HCT116 (cell line): Measurements from ENCODE around the gene STAC2. TPM values are rescaled to one million over a fixed set of nuclear protein-coding genes. Genes with fewer than 3 reads are reported as not detected.

ENCODE experiments used
- ATAC-seq: fragments of 200-7000 bp; cut with Tn5 transposase; 2 replicates; pipeline ENCODE4 v1.9.1; 2020; ENCODE audit warnings: mild to moderate bottlenecking, moderate library complexity
- BruUV-seq: library from RNA; stranded (reverse); fragments of 400-500 nt; replicated peaks from 2 replicates; lab custom pipeline; 2021; lab: Mats Ljungman, UMichigan
- CTCF ChIA-PET: fragments of 300-600 bp; sonication (Branson Sonifier 250); formaldehyde crosslinking; loops from one replicate; lab custom pipeline; 2021; ENCODE audit warnings: antibody characterized with exemption; lab: Charles Lee
- POLR2A ChIA-PET: fragments of 300-600, 350-600 bp; sonication (Branson Sonifier 250); formaldehyde crosslinking; loops from one replicate; lab custom pipeline; 2021; ENCODE audit warnings: antibody characterized with exemption; lab: Charles Lee
- RAD21 ChIA-PET, 2 experiments: fragments of 300-600 bp; sonication (Branson Sonifier 250); formaldehyde crosslinking; loops; one replicate each; lab custom pipeline; 2023; ENCODE audit warnings: low total read pairs in 2 of 2; ENCODE audit not compliant: uncharacterized antibody in 2 of 2, unreplicated experiment in 2 of 2, low non-redundant PET in 1 of 2; lab: Charles Lee
- DNase-seq: peaks from one replicate; pipeline ENCODE4 v3.0.0-alpha.2; 2010; ENCODE audit warnings: low read depth, low spot score
- H2AFZ ChIP-seq: fragments of 200-600 bp; shearing (Covaris generic), sonication (generic); 2 replicates; pipeline ENCODE4 v1.6.1; 2017; ENCODE audit warnings: low read depth, mixed run types, mixed read lengths, antibody characterized with exemption, low read length; ENCODE audit not compliant: poor library complexity, severe bottlenecking
- H3K27ac ChIP-seq: 2 replicates; pipeline ENCODE4 v1.5.1; 2012; ENCODE audit warnings: low read depth, low read length
- H3K27me3 ChIP-seq: fragments of 200-600 bp; sonication (generic); 2 replicates; pipeline ENCODE4 v1.6.1; 2016; ENCODE audit warnings: mixed run types, low read length, mixed read lengths; ENCODE audit not compliant: insufficient read depth
- H3K36me3 ChIP-seq, 2 experiments: fragments of 200-500 bp in 1 of 2; fragments of 200-600 bp in 1 of 2; sonication (Bioruptor generic) in 1 of 2; sonication (generic) in 1 of 2; 2 replicates each; pipeline versions ENCODE4 v1.5.1 to v1.6.1; 2014 to 2016; ENCODE audit warnings: low read length in 2 of 2, inconsistent platforms in 1 of 2, mixed read lengths in 1 of 2, mixed run types in 1 of 2; ENCODE audit not compliant: insufficient read depth in 2 of 2, control insufficient read depth in 1 of 2
- H3K4me1 ChIP-seq, 2 experiments: fragments of 200-600 bp in 1 of 2; sonication (generic) in 1 of 2; 2 replicates each; pipeline versions ENCODE4 v1.5.1 to v1.6.1; 2012 to 2017; ENCODE audit warnings: low read length in 2 of 2, inconsistent platforms in 1 of 2, mild to moderate bottlenecking in 1 of 2, mixed read lengths in 1 of 2, mixed run types in 1 of 2, moderate library complexity in 1 of 2; ENCODE audit not compliant: insufficient read depth in 2 of 2, control insufficient read depth in 1 of 2
- H3K4me2 ChIP-seq: fragments of 200-600 bp; sonication (generic); 2 replicates; pipeline ENCODE4 v1.6.1; 2017; ENCODE audit warnings: mixed run types, low read length, mixed read lengths
- H3K4me3 ChIP-seq, 2 experiments: fragments of 200-600 bp in 1 of 2; sonication (generic) in 1 of 2; replicated peaks in 1 of 2; 2 replicates each; pipeline ENCODE4 v1.5.1; 2011 to 2016; ENCODE audit warnings: low read length in 2 of 2, control low read depth in 1 of 2, low read depth in 1 of 2, mild to moderate bottlenecking in 1 of 2, mixed read lengths in 1 of 2, mixed run types in 1 of 2
- H3K79me2 ChIP-seq: fragments of 200-600 bp; sonication (generic); 2 replicates; pipeline ENCODE4 v1.6.1; 2017; ENCODE audit warnings: mild to moderate bottlenecking, mixed run types, low read length, moderate library complexity, mixed read lengths; ENCODE audit not compliant: insufficient read depth
- H3K9ac ChIP-seq: fragments of 200-600 bp; sonication (generic); 2 replicates; pipeline ENCODE4 v1.6.1; 2016; ENCODE audit warnings: low read length, mixed read lengths
- H3K9me2 ChIP-seq: fragments of 200-600 bp; sonication (generic), shearing (Covaris generic); 2 replicates; pipeline ENCODE4 v1.6.1; 2017; ENCODE audit warnings: mixed run types, mild to moderate bottlenecking, moderate library complexity; ENCODE audit not compliant: insufficient read depth
- H3K9me3 ChIP-seq, 2 experiments: fragments of 200-500 bp in 1 of 2; fragments of 200-600 bp in 1 of 2; sonication (Bioruptor generic) in 1 of 2; sonication (generic) in 1 of 2; 2 replicates each; pipeline ENCODE4 v1.6.1; 2014 to 2017; ENCODE audit warnings: low read length in 2 of 2, mixed read lengths in 2 of 2, inconsistent platforms in 1 of 2, low read depth in 1 of 2, mild to moderate bottlenecking in 1 of 2, mixed run types in 1 of 2, moderate library complexity in 1 of 2; ENCODE audit not compliant: control insufficient read depth in 1 of 2, insufficient read depth in 1 of 2
- H4K20me1 ChIP-seq: fragments of 200-600 bp; sonication (generic), shearing (Covaris generic); 2 replicates; pipeline ENCODE4 v1.6.1; 2017; ENCODE audit warnings: mixed run types, mild to moderate bottlenecking, moderate library complexity; ENCODE audit not compliant: insufficient read depth
- ATF3 ChIP-seq: IDR thresholded peaks from 2 replicates; pipeline ENCODE4 v1.6.1; 2012
- CTCF ChIP-seq, 3 experiments: fragments of 200-600 bp in 1 of 3; sonication (generic) in 1 of 3; IDR thresholded peaks in 2 of 3; conservative IDR thresholded peaks in 1 of 3; 2 replicates each; pipeline ENCODE4 v1.5.1; 2012 to 2017; ENCODE audit warnings: low read depth in 2 of 3, low read length in 2 of 3, antibody characterized with exemption in 1 of 3, borderline replicate concordance in 1 of 3, control low read depth in 1 of 3, mild to moderate bottlenecking in 1 of 3, mixed read lengths in 1 of 3, mixed run types in 1 of 3, moderate library complexity in 1 of 3; ENCODE audit not compliant: insufficient read depth in 1 of 3
- ELF1 ChIP-seq: IDR thresholded peaks from 2 replicates; pipeline ENCODE4 v1.6.1; 2012; ENCODE audit warnings: low read depth, borderline replicate concordance
- EZH2 ChIP-seq: fragments of 200-600 bp; sonication (generic); IDR thresholded peaks from 2 replicates; pipeline ENCODE4 v1.6.1; 2017; ENCODE audit warnings: antibody characterized with exemption, mixed run types
- EZH2phosphoT487 ChIP-seq: fragments of 200-600 bp; IDR thresholded peaks from 2 replicates; pipeline ENCODE4 v1.6.1; 2018; ENCODE audit warnings: antibody characterized with exemption, borderline replicate concordance
- FOSL1 ChIP-seq: IDR thresholded peaks from 2 replicates; pipeline ENCODE4 v1.6.1; 2012; ENCODE audit warnings: low read depth
- JUND ChIP-seq: IDR thresholded peaks from 2 replicates; pipeline ENCODE4 v1.6.1; 2012
- MAX ChIP-seq: IDR thresholded peaks from 2 replicates; pipeline ENCODE4 v1.6.1; 2012
- POLR2AphosphoS5 ChIP-seq: IDR thresholded peaks from 2 replicates; pipeline ENCODE4 v1.6.1; 2011; ENCODE audit warnings: mild to moderate bottlenecking, low read depth, low read length, moderate library complexity
- RAD21 ChIP-seq: IDR thresholded peaks from 2 replicates; pipeline ENCODE4 v1.6.1; 2012; ENCODE audit warnings: low read depth, mild to moderate bottlenecking
- SIN3A ChIP-seq: IDR thresholded peaks from 2 replicates; pipeline ENCODE4 v1.6.1; 2012; ENCODE audit warnings: low read depth
- SP1 ChIP-seq: IDR thresholded peaks from 2 replicates; pipeline ENCODE4 v1.6.1; 2012; ENCODE audit warnings: low read depth
- SRF ChIP-seq: IDR thresholded peaks from 2 replicates; pipeline ENCODE4 v1.6.1; 2012; ENCODE audit warnings: low read depth
- ZFX ChIP-seq: fragments of 450-650 bp; IDR thresholded peaks from 2 replicates; pipeline ENCODE4 v1.6.1; 2017
- ZNF274 ChIP-seq: fragments of 200-500 bp; sonication (Bioruptor generic); IDR thresholded peaks from 2 replicates; pipeline ENCODE4 v1.6.1; 2014; ENCODE audit warnings: mild to moderate bottlenecking, low read depth, low read length, inconsistent platforms
- intact Hi-C: fragments of 100-400 bp; cut with micrococcal nuclease; formaldehyde crosslinking; loops from 2 replicates; pipeline ENCODE4 v1.10.0; 2022
- total RNA-seq: library from RNA; stranded (reverse); gene quantifications from one replicate; pipeline ENCODE4 v1.2.1, GENCODE V29; 2021; ENCODE audit not compliant: unreplicated experiment

STAC2 gene
- total RNA-seq, 1 experiment from 2014 or later = not detected

GRCh38 chr17:39175695-39176093 lies 50.1 kb downstream of the STAC2 start:
- Histone ChIP-seq H3K4me2 (no peak overlapping the region), H3K9ac (no peak overlapping the region), H3K27ac (no peak overlapping the region), H3K79me2 (no peaks in the 10 kb centered on the region), H2AFZ (no peak overlapping the region), H3K27me3 (no peaks in the 10 kb centered on the region), H3K9me2 (no peaks in the 10 kb centered on the region), H3K9me3 (no peaks in the 10 kb centered on the region), H4K20me1 (no peaks in the 10 kb centered on the region), H3K4me3 (no peak overlapping the region), H3K36me3 (peaks cover 3 to 5% of the 10 kb centered on the region in 2 experiments; a peak in 2 of 4 replicates), H3K4me1 (peaks cover 5 to 27% of the 10 kb centered on the region in 2 experiments; a peak in 3 of 4 replicates)
- ChIA-PET RAD21 (interaction anchor here in 1 of 2 experiments (1.3 kb wide), 1 partner anchor 23 kb away, joined by 3 read pairs; no protein-coding TSS in a partner anchor), POLR2A (no interaction called here), CTCF (interaction anchor here (1.1 to 3.4 kb wide), 10 partner anchors 8 to 243 kb away, joined by 3 to 62 read pairs (median 6); partner anchors contain the start of genes ARL5C and RPL19)
- DNase-seq = no peak
- no peak for TF ChIP-seq POLR2AphosphoS5
- no peak for TF ChIP-seq ATF3
- TF ChIP-seq SIN3A = no peak
- no peak for TF ChIP-seq EZH2phosphoT487
- no peak for TF ChIP-seq ZFX
- TF ChIP-seq SRF = no peak
- TF ChIP-seq ZNF274 = no peak
- no TSS peak for BruUV-seq
- no peak for ATAC-seq
- intact Hi-C loops = no loop called here

GRCh38 chr17:39174920-39175694 lies 50.6 kb downstream of the STAC2 start:
- peaks cover 3 to 5% of the 10 kb centered on the region in 2 experiments; a peak in 2 of 4 replicates for H3K36me3 ChIP-seq
- no peaks in the 10 kb centered on the region for H3K9me2 ChIP-seq
- peaks cover 5 to 27% of the 10 kb centered on the region in 2 experiments; a peak in 3 of 4 replicates for H3K4me1 ChIP-seq
- TF ChIP-seq ZNF274 = no peak
- no peak for TF ChIP-seq SP1
- no peak for TF ChIP-seq SRF
- TF ChIP-seq CTCF (IDR thresholded peaks at IDR 0.05 in 2 of 3, conservative IDR thresholded peaks at IDR 0.05 in 1 of 3; ENCODE audit: borderline replicate concordance in 1 of 3, insufficient read depth in 1 of 3, low read depth in 2 of 3, low read length in 2 of 3) = peak in 2 of 3 experiments; percentile 80 to 83; a peak in 4 of 6 replicates
- TF ChIP-seq EZH2phosphoT487 = no peak
- TF ChIP-seq POLR2AphosphoS5 = no peak
- TF ChIP-seq EZH2 = no peak
- no peak for TF ChIP-seq ELF1
- no peak for TF ChIP-seq FOSL1
- TF ChIP-seq SIN3A = no peak
- peak; percentile 63 for TF ChIP-seq RAD21
- no peak for TF ChIP-seq JUND
- no peak for TF ChIP-seq ATF3
- no peak for TF ChIP-seq MAX
- TF ChIP-seq, all 23 proteins: peak for 2
- POLR2A ChIA-PET = interaction anchor here (0.8 kb wide), 1 partner anchor 25 kb away, joined by 3 read pairs; the partner anchor contains the start of gene RPL19
- H4K20me1 ChIP-seq = no peaks in the 10 kb centered on the region
- RAD21 ChIA-PET = interaction anchor here in 1 of 2 experiments (1.3 kb wide), 1 partner anchor 22 kb away, joined by 3 read pairs; no protein-coding TSS in a partner anchor
- no peak overlapping the region for H3K9ac ChIP-seq
- no peaks in the 10 kb centered on the region for H3K79me2 ChIP-seq
- H3K27ac ChIP-seq = no peak overlapping the region
- BruUV-seq = no TSS peak
- H3K9me3 ChIP-seq = no peaks in the 10 kb centered on the region
- DNase-seq (peak; percentile 26), ATAC-seq (peak; percentile 74)
- H2AFZ ChIP-seq = no peak overlapping the region
- CTCF ChIA-PET = interaction anchor here (0.6 to 3.4 kb wide), 16 partner anchors 8 to 318 kb away, joined by 3 to 62 read pairs (median 4); partner anchors contain the start of genes ARL5C and RPL19
- intact Hi-C loops = no loop called here
- no peaks in the 10 kb centered on the region for H3K27me3 ChIP-seq
- H3K4me3 ChIP-seq = no peak overlapping the region
- no peak overlapping the region for H3K4me2 ChIP-seq
